ENCODE results near the gene FN3K.

DNA sequence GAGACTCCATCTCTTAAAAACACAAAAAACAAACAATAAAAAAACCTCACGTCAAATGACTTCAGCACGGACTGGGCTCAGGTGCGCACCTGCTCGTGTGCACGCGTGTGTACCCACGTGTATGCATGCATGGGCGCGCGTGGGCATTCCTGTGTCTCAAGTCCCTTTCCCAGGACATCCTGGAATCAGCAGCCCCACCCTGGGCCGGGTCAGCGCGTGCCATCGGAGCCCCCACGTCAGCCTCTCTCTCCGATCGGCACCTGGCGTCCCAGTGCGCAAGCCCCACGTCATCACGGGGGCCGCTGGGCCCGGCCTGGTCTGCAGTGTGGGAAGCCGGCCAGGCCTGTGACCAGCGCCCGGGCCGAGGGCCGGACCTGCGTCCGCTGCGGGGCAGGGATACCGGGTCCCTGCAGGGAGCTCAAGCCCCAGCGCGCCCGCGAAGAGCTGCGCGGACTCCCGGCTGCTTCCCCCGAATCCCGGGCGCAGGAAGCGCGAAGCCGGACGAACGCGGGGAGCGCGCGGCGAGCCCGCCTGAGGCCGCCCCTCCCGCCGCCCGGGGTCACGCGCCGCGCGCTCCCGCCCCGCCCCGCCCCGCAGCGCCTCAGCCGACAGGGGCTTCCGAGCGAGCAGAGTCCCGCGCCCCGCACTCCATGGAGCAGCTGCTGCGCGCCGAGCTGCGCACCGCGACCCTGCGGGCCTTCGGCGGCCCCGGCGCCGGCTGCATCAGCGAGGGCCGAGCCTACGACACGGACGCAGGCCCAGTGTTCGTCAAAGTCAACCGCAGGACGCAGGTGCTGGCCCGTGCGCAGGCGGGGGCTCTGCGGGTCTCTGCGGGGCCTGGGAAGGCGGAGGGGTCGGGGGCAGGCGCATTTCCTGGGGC lies at the start of gene FN3K:
- TF ChIP-seq, protein P1, sequence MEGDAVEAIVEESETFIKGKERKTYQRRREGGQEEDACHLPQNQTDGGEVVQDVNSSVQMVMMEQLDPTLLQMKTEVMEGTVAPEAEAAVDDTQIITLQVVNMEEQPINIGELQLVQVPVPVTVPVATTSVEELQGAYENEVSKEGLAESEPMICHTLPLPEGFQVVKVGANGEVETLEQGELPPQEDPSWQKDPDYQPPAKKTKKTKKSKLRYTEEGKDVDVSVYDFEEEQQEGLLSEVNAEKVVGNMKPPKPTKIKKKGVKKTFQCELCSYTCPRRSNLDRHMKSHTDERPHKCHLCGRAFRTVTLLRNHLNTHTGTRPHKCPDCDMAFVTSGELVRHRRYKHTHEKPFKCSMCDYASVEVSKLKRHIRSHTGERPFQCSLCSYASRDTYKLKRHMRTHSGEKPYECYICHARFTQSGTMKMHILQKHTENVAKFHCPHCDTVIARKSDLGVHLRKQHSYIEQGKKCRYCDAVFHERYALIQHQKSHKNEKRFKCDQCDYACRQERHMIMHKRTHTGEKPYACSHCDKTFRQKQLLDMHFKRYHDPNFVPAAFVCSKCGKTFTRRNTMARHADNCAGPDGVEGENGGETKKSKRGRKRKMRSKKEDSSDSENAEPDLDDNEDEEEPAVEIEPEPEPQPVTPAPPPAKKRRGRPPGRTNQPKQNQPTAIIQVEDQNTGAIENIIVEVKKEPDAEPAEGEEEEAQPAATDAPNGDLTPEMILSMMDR (tag by site-specific recombination; IDR thresholded peaks at IDR 0.05): no peak
- no peak for TF ChIP-seq ZNF701 (tag by site-specific recombination; IDR thresholded peaks at IDR 0.05)
- TF ChIP-seq YY1 (tag by site-specific recombination; IDR thresholded peaks at IDR 0.05): no peak
- no peak for TF ChIP-seq ZNF571 (tag by site-specific recombination; IDR thresholded peaks at IDR 0.05)
- TF ChIP-seq, protein P2, sequence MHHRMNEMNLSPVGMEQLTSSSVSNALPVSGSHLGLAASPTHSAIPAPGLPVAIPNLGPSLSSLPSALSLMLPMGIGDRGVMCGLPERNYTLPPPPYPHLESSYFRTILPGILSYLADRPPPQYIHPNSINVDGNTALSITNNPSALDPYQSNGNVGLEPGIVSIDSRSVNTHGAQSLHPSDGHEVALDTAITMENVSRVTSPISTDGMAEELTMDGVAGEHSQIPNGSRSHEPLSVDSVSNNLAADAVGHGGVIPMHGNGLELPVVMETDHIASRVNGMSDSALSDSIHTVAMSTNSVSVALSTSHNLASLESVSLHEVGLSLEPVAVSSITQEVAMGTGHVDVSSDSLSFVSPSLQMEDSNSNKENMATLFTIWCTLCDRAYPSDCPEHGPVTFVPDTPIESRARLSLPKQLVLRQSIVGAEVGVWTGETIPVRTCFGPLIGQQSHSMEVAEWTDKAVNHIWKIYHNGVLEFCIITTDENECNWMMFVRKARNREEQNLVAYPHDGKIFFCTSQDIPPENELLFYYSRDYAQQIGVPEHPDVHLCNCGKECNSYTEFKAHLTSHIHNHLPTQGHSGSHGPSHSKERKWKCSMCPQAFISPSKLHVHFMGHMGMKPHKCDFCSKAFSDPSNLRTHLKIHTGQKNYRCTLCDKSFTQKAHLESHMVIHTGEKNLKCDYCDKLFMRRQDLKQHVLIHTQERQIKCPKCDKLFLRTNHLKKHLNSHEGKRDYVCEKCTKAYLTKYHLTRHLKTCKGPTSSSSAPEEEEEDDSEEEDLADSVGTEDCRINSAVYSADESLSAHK (tag by site-specific recombination; IDR thresholded peaks at IDR 0.05): no peak
- no peak for TF ChIP-seq ZBTB21 (tag by site-specific recombination; IDR thresholded peaks at IDR 0.05)
- TF ChIP-seq, protein P3, sequence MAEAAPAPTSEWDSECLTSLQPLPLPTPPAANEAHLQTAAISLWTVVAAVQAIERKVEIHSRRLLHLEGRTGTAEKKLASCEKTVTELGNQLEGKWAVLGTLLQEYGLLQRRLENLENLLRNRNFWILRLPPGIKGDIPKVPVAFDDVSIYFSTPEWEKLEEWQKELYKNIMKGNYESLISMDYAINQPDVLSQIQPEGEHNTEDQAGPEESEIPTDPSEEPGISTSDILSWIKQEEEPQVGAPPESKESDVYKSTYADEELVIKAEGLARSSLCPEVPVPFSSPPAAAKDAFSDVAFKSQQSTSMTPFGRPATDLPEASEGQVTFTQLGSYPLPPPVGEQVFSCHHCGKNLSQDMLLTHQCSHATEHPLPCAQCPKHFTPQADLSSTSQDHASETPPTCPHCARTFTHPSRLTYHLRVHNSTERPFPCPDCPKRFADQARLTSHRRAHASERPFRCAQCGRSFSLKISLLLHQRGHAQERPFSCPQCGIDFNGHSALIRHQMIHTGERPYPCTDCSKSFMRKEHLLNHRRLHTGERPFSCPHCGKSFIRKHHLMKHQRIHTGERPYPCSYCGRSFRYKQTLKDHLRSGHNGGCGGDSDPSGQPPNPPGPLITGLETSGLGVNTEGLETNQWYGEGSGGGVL (tag by site-specific recombination; IDR thresholded peaks at IDR 0.05): no peak
- TF ChIP-seq ZFP3 (tag by site-specific recombination; IDR thresholded peaks at IDR 0.05; ENCODE audit: low read depth): no peak
- no peak for TF ChIP-seq ZFHX2 (tag by site-specific recombination; conservative IDR thresholded peaks at IDR 0.05)
- TF ChIP-seq, protein P4, sequence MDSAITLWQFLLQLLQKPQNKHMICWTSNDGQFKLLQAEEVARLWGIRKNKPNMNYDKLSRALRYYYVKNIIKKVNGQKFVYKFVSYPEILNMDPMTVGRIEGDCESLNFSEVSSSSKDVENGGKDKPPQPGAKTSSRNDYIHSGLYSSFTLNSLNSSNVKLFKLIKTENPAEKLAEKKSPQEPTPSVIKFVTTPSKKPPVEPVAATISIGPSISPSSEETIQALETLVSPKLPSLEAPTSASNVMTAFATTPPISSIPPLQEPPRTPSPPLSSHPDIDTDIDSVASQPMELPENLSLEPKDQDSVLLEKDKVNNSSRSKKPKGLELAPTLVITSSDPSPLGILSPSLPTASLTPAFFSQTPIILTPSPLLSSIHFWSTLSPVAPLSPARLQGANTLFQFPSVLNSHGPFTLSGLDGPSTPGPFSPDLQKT (IDR thresholded peaks at IDR 0.05; ENCODE audit: borderline replicate concordance, low read depth, low read length): no peak

Measured in HEK293 (cell line).